ENCODE data around the gene FKTN.
"Not testable (repeated sequence)": the region's sequence is repeated elsewhere in the genome, so short reads cannot be mapped to it uniquely, and the experiment has no call there.

The FKTN gene

GRCh38 chr9:105557804-105558610 is at the start of gene FKTN:
Gene FKTN, plus strand, starts transcription at chr9:105558131. Its CDS starts 16,902 bp downstream, at chr9:105575033.
- no peak for TF ChIP-seq CTCF (IDR thresholded peaks at IDR 0.05; ENCODE audit: low read depth, low read length)
- peak; percentile 86 to 89 for DNase-seq (ENCODE audit: low read depth in 2 of 2)
- peak within 1 kb of the TSS; percentile 85 to 99 for H3K4me3 ChIP-seq (replicated peaks in 1 of 2; ENCODE audit: low read depth in 2 of 2, low read length in 2 of 2)

DNA sequence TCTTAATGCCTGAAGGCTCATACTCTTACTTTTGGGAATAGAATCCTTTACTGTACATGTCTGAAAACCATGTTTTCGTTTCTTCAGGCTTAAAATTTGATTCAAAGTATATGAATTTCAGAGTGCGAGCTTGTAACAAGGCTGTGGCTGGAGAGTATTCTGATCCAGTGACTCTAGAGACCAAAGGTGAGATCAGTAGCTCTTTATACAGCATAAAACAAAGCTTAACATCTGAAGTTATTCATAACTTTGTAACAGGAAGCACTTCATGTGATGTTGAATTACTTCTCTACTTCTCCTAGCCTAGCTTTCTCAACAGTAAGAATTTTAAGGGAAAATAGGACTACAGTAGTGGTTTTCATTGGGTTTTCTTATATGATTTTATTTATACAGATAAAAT is 49.4 kb upstream of the FKTN start:
- no peak overlapping the region for H3K4me3 ChIP-seq (replicated peaks in 1 of 2; ENCODE audit: low read depth in 2 of 2, low read length in 2 of 2)
- no peak for DNase-seq (ENCODE audit: low read depth in 2 of 2)
- no peak for TF ChIP-seq CTCF (IDR thresholded peaks at IDR 0.05; ENCODE audit: low read depth, low read length)

DNA sequence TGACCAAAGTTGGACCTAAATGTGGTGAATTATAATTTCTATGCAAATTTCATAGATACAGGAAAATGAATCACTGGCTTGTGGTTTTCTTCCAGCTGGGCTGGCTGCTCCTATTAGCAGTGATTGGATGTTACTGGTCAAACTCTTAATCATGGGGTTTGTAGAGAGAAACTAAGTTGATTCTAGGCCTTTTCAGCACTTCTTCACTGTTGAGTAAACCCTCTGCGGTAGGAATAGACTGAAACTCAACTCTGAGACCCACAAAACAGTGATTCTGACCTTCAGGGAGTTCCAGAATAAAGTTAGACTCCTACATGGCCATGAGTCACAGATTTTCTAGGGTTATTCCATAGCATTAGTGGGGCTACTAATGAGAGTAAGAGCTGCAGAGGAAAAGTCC is 47.9 kb upstream of the FKTN start:
- H3K4me3 ChIP-seq (replicated peaks in 1 of 2; ENCODE audit: low read depth in 2 of 2, low read length in 2 of 2), result no peak overlapping the region

DNA sequence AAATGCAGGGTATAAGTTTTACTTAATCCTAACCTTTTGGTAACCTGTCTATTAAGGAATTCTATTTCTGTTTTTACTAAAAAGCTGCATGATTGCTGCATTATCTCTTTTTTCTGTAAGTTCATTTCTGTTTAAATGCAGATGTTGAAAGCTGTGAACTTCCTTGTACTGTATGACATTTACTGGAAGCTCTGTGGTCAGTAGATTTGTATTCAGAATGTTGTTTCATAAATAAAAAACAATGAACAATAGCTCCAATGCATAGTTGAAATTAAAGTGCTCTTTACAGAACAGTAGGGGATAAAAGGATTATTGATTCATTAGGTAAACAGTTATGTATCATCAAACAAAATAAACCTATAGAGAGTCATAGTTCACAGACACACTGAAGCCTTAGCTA is 46.5 kb upstream of the FKTN start:
- no peak for DNase-seq (ENCODE audit: low read depth in 2 of 2)
- TF ChIP-seq CTCF (IDR thresholded peaks at IDR 0.05; ENCODE audit: low read depth, low read length), result no peak
- no peak overlapping the region for H3K4me3 ChIP-seq (replicated peaks in 1 of 2; ENCODE audit: low read depth in 2 of 2, low read length in 2 of 2)

More for the DNA sequence above, 47.9 kb upstream of the FKTN start:
- DNase-seq (ENCODE audit: low read depth in 2 of 2), result peak; percentile 59 to 84
- TF ChIP-seq CTCF (IDR thresholded peaks at IDR 0.05; ENCODE audit: low read depth, low read length), result no peak

GRCh38 chr9:105515811-105516413 is 42.0 kb upstream of the FKTN start:
- DNase-seq (ENCODE audit: low read depth in 2 of 2), result no peak
- no peak overlapping the region for H3K4me3 ChIP-seq (replicated peaks in 1 of 2; ENCODE audit: low read depth in 2 of 2, low read length in 2 of 2)
- no peak for TF ChIP-seq CTCF (IDR thresholded peaks at IDR 0.05; ENCODE audit: low read depth, low read length)

GRCh38 chr9:105519710-105520369 is 38.1 kb upstream of the FKTN start:
- DNase-seq (ENCODE audit: low read depth in 2 of 2), result peak in 1 of 2 donors; percentile 16
- peak overlapping the region; percentile 29 to 41 for H3K4me3 ChIP-seq (replicated peaks in 1 of 2; ENCODE audit: low read depth in 2 of 2, low read length in 2 of 2)

- peak in 1 of 2 donors; percentile 13 for DNase-seq (ENCODE audit: low read depth in 2 of 2)
- not testable (repeated sequence) for H3K4me3 ChIP-seq (replicated peaks in 1 of 2; ENCODE audit: low read depth in 2 of 2, low read length in 2 of 2)
Observed at GRCh38 chr9:105520992-105521391, 36.9 kb upstream of the FKTN start.

- not testable (repeated sequence) for H3K4me3 ChIP-seq (replicated peaks in 1 of 2; ENCODE audit: low read depth in 2 of 2, low read length in 2 of 2); DNase-seq (ENCODE audit: low read depth in 2 of 2)
Observed at GRCh38 chr9:105522618-105523385, 35.1 kb upstream of the FKTN start.
